ENCODE results near the gene ACTR10. TPM values are rescaled to one million over a fixed set of nuclear protein-coding genes. Genes with fewer than 3 reads are reported as not detected.

The ACTR10 gene
- total and polyA plus RNA-seq, 9 donors: 59.4 to 74.8 (median 67.7) TPM

GRCh38 chr14:58215191-58215914, 15.4 kb downstream of the ACTR10 start:
- no peaks in the 10 kb centered on the region for H3K4me1 ChIP-seq (ENCODE audit: control insufficient read depth, insufficient read depth, low read length)
- no CpG with 5 or more reads among the region's 2 CpGs for WGBS (ENCODE audit: insufficient coverage)
- H3K4me3 ChIP-seq (ENCODE audit: low read length): no peak overlapping the region
- H3K9me3 ChIP-seq (replicated peaks; ENCODE audit: control insufficient read depth, low read depth, low read length): no peaks in the 10 kb centered on the region
- no peak overlapping the region for H3K27ac ChIP-seq (ENCODE audit: low read length)
- no peaks in the 10 kb centered on the region for H3K27me3 ChIP-seq (ENCODE audit: control insufficient read depth, insufficient read depth, low read length)
- no peak for DNase-seq
- peaks cover 12% of the 10 kb centered on the region for H3K36me3 ChIP-seq (ENCODE audit: control insufficient read depth, insufficient read depth, low read length)

DNA sequence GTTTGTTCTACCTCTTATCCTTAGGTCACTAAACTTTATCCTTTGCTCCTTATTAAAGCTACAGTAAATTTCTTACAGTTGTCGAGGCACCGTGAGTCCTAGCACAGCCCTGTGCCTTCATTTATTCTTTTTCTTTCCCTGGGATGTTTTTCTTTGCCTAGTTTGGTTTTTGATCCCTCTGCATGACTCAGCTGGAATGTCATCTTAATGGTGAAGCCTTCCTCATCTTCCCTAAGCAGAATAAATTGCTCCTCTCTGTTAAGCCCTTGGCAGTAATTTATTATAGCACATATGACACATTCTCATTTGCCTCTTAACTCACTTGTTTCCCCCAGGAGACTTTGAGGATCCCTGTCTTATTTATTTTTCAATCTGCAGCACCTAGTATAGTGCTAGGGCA, 16.6 kb downstream of the ACTR10 start:
- Histone ChIP-seq H3K27me3 (ENCODE audit: control insufficient read depth, insufficient read depth, low read length) (no peaks in the 10 kb centered on the region), H3K27ac (ENCODE audit: low read length) (no peak overlapping the region), H3K36me3 (ENCODE audit: control insufficient read depth, insufficient read depth, low read length) (peaks cover 12% of the 10 kb centered on the region), H3K9me3 (replicated peaks; ENCODE audit: control insufficient read depth, low read depth, low read length) (no peaks in the 10 kb centered on the region), H3K4me1 (ENCODE audit: control insufficient read depth, insufficient read depth, low read length) (no peaks in the 10 kb centered on the region), H3K4me3 (ENCODE audit: low read length) (no peak overlapping the region)
- DNase-seq: no peak
- WGBS (ENCODE audit: insufficient coverage): no CpG with 5 or more reads among the region's 2 CpGs

DNA sequence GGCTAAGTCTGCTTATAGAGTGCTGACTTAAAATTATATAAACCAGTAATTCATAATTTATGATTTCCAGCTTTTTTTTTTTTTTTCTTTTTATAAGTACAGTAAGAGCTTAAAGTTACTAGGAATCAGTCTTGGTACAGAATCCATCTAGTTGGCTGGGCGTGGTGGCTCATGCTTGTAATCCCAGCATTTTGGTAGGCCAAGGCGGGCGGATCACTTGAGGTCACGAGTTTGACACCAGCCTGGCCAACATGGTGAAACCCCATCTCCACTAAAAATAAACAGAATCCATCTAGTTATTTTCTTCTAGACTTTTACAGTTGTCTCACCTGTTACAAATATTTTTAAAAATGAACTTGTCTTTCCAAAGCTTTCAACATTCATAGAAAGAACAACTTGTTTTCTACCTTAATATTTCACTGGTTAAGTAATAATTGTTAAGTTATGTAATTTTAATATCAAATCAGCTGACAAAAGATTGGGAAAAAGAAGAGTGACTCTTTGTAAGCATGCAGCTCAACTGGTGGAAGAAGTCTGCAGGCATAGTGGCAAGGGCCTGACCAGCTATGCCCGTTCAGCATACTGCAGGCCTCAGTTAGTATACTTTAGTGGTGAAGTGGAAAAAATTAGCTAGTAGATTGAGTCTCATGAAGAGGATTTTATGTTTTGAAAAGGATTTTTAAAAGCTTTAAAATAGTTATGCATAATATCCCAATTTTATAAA, 27.3 kb downstream of the ACTR10 start:
- no peak for DNase-seq
- H3K27me3 ChIP-seq (ENCODE audit: control insufficient read depth, insufficient read depth, low read length): no peaks in the 10 kb centered on the region
- no peaks in the 10 kb centered on the region for H3K9me3 ChIP-seq (replicated peaks; ENCODE audit: control insufficient read depth, low read depth, low read length)
- no peaks in the 10 kb centered on the region for H3K4me1 ChIP-seq (ENCODE audit: control insufficient read depth, insufficient read depth, low read length)
- H3K27ac ChIP-seq (ENCODE audit: low read length): no peak overlapping the region
- H3K36me3 ChIP-seq (ENCODE audit: control insufficient read depth, insufficient read depth, low read length): peaks cover 23% of the 10 kb centered on the region
- H3K4me3 ChIP-seq (ENCODE audit: low read length): no peak overlapping the region
- 96% methylated on average over 3 of the region's 5 CpGs for WGBS (ENCODE audit: insufficient coverage)

DNA sequence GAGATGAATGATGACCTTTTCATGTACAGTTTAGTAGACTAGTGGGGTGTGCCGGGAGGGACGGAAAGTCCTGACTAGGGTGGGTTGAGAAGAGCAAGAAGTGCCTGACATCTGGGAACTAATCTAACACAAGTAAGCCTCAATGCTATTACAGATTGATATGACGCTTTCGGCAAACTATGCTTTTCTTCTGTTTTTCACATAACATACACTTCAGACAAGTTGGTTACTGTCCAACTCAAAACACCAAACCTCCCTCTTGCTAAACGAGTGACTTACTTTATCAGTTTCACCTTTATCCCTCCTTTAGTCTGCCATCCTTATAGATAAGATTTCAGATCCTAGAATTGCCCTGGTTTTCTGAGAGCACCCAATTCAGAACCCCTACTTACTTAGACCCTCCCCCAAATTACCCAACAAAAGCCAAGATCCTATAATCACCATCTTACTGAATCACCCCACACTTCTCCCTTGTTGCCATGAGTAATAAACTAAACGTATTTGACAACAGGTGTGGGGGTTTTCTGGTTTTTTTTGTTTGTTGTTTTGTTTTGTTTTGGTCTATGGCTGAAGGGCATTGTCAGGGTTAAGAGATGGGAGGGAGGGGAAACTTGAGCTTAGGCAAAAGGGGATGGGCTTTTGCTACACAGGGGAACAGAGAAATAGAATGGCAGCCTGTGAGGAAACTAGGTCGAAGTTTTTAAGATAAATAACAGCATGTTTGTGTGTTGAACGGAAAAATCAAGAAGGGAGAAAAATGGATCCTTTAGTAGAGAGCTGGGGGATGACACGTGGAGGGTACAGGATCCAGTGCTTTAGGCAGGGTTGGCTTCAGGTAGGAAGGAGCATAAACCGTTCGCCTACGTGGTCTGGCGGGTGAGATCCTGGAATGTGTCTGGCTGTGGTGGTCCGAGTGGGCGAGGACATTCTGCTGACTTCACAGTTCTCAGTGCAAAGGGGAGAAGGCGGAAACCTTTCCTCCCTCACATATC, 38.6 kb downstream of the ACTR10 start:
- peak overlapping the region; percentile 61 for H3K4me3 ChIP-seq (ENCODE audit: low read length)
- no peaks in the 10 kb centered on the region for H3K27me3 ChIP-seq (ENCODE audit: control insufficient read depth, insufficient read depth, low read length)
- 20% methylated on average over 9 of the region's 16 CpGs for WGBS (ENCODE audit: insufficient coverage)
- no peaks in the 10 kb centered on the region for H3K36me3 ChIP-seq (ENCODE audit: control insufficient read depth, insufficient read depth, low read length)
- H3K9me3 ChIP-seq (replicated peaks; ENCODE audit: control insufficient read depth, low read depth, low read length): no peaks in the 10 kb centered on the region
- H3K4me1 ChIP-seq (ENCODE audit: control insufficient read depth, insufficient read depth, low read length): peaks cover 2% of the 10 kb centered on the region
- peak; percentile 78 for DNase-seq
- peak overlapping the region; percentile 90 for H3K27ac ChIP-seq (ENCODE audit: low read length)

GRCh38 chr14:58239244-58240195, 39.6 kb downstream of the ACTR10 start:
- 14% methylated on average over 5 of the region's 23 CpGs for WGBS (ENCODE audit: insufficient coverage)
- H3K4me3 ChIP-seq (ENCODE audit: low read length): peak overlapping the region; percentile 61
- H3K27ac ChIP-seq (ENCODE audit: low read length): peak overlapping the region; percentile 90

GRCh38 chr14:58243790-58244555, 44.0 kb downstream of the ACTR10 start:
- H3K4me1 ChIP-seq (ENCODE audit: control insufficient read depth, insufficient read depth, low read length): peaks cover 1% of the 10 kb centered on the region
- 2% methylated on average over 10 of the region's 16 CpGs for WGBS (ENCODE audit: insufficient coverage)
- peaks cover 2% of the 10 kb centered on the region for H3K36me3 ChIP-seq (ENCODE audit: control insufficient read depth, insufficient read depth, low read length)
- peak overlapping the region; percentile 64 for H3K4me3 ChIP-seq (ENCODE audit: low read length)
- peak overlapping the region; percentile 96 for H3K27ac ChIP-seq (ENCODE audit: low read length)
- DNase-seq: peak; percentile 59
- H3K27me3 ChIP-seq (ENCODE audit: control insufficient read depth, insufficient read depth, low read length): no peaks in the 10 kb centered on the region
- H3K9me3 ChIP-seq (replicated peaks; ENCODE audit: control insufficient read depth, low read depth, low read length): no peaks in the 10 kb centered on the region

More at GRCh38 chr14:58239244-58240195, 39.6 kb downstream of the ACTR10 start:
- Histone ChIP-seq H3K36me3 (ENCODE audit: control insufficient read depth, insufficient read depth, low read length) (no peaks in the 10 kb centered on the region), H3K4me1 (ENCODE audit: control insufficient read depth, insufficient read depth, low read length) (peaks cover 2% of the 10 kb centered on the region), H3K9me3 (replicated peaks; ENCODE audit: control insufficient read depth, low read depth, low read length) (no peaks in the 10 kb centered on the region), H3K27me3 (ENCODE audit: control insufficient read depth, insufficient read depth, low read length) (no peaks in the 10 kb centered on the region)
- DNase-seq: peak; percentile 88

DNA sequence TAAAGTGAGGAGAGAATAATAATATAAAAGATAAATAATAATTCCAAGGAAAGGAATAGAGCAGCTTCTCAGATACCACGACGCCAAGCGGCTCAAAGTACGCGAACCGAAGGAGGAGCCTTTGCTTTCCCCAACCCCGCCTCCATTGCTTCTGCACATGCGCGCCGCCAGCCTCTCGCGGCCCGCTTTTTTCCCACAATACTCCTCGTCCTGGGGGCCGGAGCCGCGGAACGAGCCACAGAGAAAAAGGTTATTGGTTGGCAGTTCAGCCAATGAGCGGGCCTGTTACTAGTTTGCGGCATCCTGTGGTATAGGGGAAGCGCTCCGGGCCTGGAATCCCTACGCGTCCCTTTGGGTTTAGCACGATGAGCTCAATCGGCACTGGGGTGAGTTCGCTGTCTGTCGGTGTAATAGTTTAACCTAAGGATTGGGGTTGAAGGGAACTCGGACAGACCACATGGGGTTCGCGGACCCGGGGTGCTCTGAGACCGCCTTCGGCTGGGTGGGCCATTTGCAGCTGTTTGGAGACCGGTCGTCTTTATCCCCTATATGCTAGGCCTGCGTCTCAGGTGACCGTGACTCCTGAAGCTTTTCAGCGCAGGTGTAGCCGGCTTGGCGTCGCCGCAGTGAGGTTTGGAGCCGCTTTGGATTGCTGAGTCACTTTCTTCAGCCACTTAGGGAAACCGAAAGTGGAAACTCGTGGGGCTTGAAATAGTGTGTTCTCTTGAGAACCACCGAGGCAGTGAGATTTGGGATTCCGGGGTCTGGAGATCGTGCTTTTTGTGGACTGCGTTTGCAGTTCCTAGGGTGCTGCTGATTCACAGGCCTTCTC, 44.8 kb downstream of the ACTR10 start, which contains the start of gene PSMA3:
Gene PSMA3, plus strand, starts transcription at position 288 of the 832 bp plus-strand sequence. Its CDS starts 78 bp downstream, at position 366.
- Histone ChIP-seq H3K9me3 (replicated peaks; ENCODE audit: control insufficient read depth, low read depth, low read length) (no peaks in the 10 kb centered on the region), H3K4me1 (ENCODE audit: control insufficient read depth, insufficient read depth, low read length) (no peaks in the 10 kb centered on the region), H3K27ac (ENCODE audit: low read length) (peak within 1 kb of the TSS; percentile 98), H3K36me3 (ENCODE audit: control insufficient read depth, insufficient read depth, low read length) (peaks cover 8% of the 10 kb centered on the region), H3K27me3 (ENCODE audit: control insufficient read depth, insufficient read depth, low read length) (no peaks in the 10 kb centered on the region), H3K4me3 (ENCODE audit: low read length) (peak within 1 kb of the TSS; percentile 64)
- 0% methylated on average over 33 of the region's 50 CpGs for WGBS (ENCODE audit: insufficient coverage)
- peak; percentile 99 for DNase-seq

DNA sequence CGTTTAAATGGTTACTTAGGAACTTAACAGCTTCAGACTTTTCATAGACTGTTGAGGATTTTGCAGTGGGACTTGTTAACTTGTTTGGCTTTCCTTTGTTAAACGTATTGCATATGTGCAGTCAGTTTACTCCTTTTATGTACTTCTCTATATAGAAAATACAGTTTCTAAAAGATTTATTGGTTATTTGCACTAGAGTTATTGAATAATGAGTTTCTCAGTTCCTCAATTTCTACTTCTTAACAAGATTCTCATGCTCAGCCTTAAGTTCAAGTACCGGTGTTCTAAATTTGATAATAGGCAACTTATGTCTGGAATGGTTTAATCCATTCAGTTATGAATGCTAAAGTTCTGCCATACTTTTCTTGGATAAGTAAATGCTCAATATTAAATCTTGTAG, 45.6 kb downstream of the ACTR10 start:
- H3K27ac ChIP-seq (ENCODE audit: low read length): peak overlapping the region; percentile 98
- no peak for DNase-seq
- no peaks in the 10 kb centered on the region for H3K27me3 ChIP-seq (ENCODE audit: control insufficient read depth, insufficient read depth, low read length)
- no peaks in the 10 kb centered on the region for H3K4me1 ChIP-seq (ENCODE audit: control insufficient read depth, insufficient read depth, low read length)
- H3K4me3 ChIP-seq (ENCODE audit: low read length): peak overlapping the region; percentile 64
- peaks cover 14% of the 10 kb centered on the region for H3K36me3 ChIP-seq (ENCODE audit: control insufficient read depth, insufficient read depth, low read length)
- no CpG with 5 or more reads among the region's 3 CpGs for WGBS (ENCODE audit: insufficient coverage)
- H3K9me3 ChIP-seq (replicated peaks; ENCODE audit: control insufficient read depth, low read depth, low read length): no peaks in the 10 kb centered on the region

All from muscle of leg (tissue), 11 donors.